ENCODE results near the gene SLC14A1. TPM values are rescaled to one million over a fixed set of nuclear protein-coding genes. Genes with fewer than 3 reads are reported as not detected.

Gene SLC14A1
- under 1 TPM; 0.26 to 0.74 TPM for total RNA-seq

- Mint-ChIP-seq H3K9me3 (no peaks in the 10 kb centered on the region), H3K4me1 (ENCODE audit: low read depth) (no peaks in the 10 kb centered on the region), H3K27ac (no peak within 1 kb of the TSS), H3K4me3 (no peak within 1 kb of the TSS), H3K27me3 (ENCODE audit: low read depth) (peaks cover 5% of the 10 kb centered on the region), H3K36me3 (ENCODE audit: low read depth) (no peaks in the 10 kb centered on the region)
- CTCF ChIA-PET: interaction anchor here (0.6 to 12.7 kb wide), 20 partner anchors 8 to 369 kb away, joined by 3 to 99 read pairs (median 4); no protein-coding TSS in a partner anchor
- intact Hi-C loops (cut with micrococcal nuclease): loop anchor here (1.0 to 10.0 kb wide), 7 partner anchors 33 to 350 kb away; no protein-coding TSS in a partner anchor
- DNase-seq: no peak
Observed at GRCh38 chr18:45723567-45724355, at the start of gene SLC14A1. Gene SLC14A1, plus strand, starts transcription at chr18:45724181. Its CDS starts 6,140 bp downstream, at chr18:45730321.

DNA sequence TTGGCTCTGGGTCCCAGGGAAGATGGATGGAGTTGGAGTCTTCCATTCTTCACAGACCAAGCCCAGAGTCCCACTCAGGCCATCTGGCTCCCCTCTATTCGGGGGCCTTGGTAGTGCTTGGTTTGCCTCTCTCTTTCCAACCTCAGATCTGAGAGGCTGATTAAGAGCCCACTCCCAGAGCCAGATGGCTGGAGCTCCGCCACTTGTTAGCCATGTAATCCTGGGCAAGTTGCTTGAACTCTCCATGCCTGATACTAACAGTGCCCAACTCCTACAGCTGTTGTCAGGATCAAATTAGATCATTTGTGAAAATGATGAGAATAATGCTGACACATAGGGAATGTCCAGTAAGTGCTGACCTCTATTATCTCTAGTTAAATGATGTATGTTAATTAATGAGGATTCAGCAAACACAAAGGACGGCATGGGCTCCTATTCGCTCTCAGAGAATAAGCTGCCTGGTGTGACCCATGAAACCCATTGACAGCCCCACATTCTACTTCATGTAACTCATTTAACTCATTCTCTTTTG, 46.6 kb upstream of the SLC14A1 start:
- Mint-ChIP-seq H3K4me3 (no peak overlapping the region), H3K9me3 (no peaks in the 10 kb centered on the region), H3K27me3 (ENCODE audit: low read depth) (no peaks in the 10 kb centered on the region), H3K27ac (no peak overlapping the region), H3K36me3 (ENCODE audit: low read depth) (no peaks in the 10 kb centered on the region), H3K4me1 (ENCODE audit: low read depth) (peaks cover 3% of the 10 kb centered on the region)
- intact Hi-C loops (cut with micrococcal nuclease): no loop called here
- CTCF ChIA-PET: interaction anchor here (2.0 to 2.2 kb wide), 2 partner anchors 12 to 202 kb away, joined by 6 to 20 read pairs; no protein-coding TSS in a partner anchor
- DNase-seq: no peak

DNA sequence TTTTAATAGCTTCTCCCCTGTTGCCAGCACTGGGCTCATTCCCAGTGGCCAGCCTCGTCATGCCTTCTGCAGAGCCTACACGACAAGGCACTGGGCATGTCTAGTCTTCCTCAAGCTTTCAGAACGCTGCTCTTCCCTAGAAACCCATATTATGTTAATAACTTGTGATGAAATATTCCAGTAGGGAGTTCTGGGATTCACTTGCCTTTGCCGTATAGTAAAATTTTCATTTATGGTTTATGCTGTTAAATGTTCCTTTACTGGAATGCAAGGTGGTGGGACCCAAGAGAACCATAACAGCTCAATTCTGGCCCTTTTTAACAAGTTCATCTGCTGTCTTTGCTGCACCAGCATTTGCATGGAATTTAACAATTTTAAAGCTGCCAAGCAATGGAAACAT, 45.5 kb upstream of the SLC14A1 start:
- Mint-ChIP-seq H3K36me3 (ENCODE audit: low read depth) (no peaks in the 10 kb centered on the region), H3K27me3 (ENCODE audit: low read depth) (no peaks in the 10 kb centered on the region), H3K4me3 (no peak overlapping the region), H3K4me1 (ENCODE audit: low read depth) (peaks cover 3% of the 10 kb centered on the region), H3K27ac (no peak overlapping the region), H3K9me3 (no peaks in the 10 kb centered on the region)
- no peak for DNase-seq
- CTCF ChIA-PET: interaction anchor here (1.1 to 2.2 kb wide), 4 partner anchors 13 to 393 kb away, joined by 3 to 20 read pairs (median 5); no protein-coding TSS in a partner anchor
- intact Hi-C loops (cut with micrococcal nuclease): no loop called here

DNA sequence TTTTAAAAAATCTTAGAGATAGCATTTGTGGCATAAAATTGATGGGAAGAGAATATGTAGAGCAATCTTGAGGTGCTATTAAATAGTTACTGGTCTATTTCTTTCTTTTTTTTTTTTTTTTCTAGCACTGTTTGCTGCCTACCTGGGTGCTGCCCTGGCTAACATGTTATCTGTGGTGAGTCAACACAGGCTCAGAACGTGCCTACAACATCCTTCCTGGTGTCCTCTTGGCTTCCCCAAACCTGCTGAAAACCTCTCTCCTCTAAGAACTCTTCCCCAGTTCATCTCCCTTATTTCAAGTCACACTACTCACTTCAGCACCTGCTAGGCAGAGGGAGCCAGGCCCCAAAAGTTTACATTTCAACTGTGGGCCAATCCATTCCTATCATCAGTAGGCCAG, 45.1 kb upstream of the SLC14A1 start:
- Mint-ChIP-seq H3K9me3 (no peaks in the 10 kb centered on the region), H3K27me3 (ENCODE audit: low read depth) (no peaks in the 10 kb centered on the region), H3K27ac (no peak overlapping the region), H3K36me3 (ENCODE audit: low read depth) (no peaks in the 10 kb centered on the region), H3K4me3 (no peak overlapping the region), H3K4me1 (ENCODE audit: low read depth) (peaks cover 3% of the 10 kb centered on the region)
- no peak for DNase-seq
- CTCF ChIA-PET: interaction anchor here (1.1 to 2.2 kb wide), 3 partner anchors 13 to 392 kb away, joined by 3 to 20 read pairs (median 4); no protein-coding TSS in a partner anchor
- intact Hi-C loops (cut with micrococcal nuclease): no loop called here

GRCh38 chr18:45680066-45680690, 43.8 kb upstream of the SLC14A1 start:
- H3K4me1 Mint-ChIP-seq (ENCODE audit: low read depth): peaks cover 12% of the 10 kb centered on the region
- H3K36me3 Mint-ChIP-seq (ENCODE audit: low read depth): no peaks in the 10 kb centered on the region
- H3K9me3 Mint-ChIP-seq: no peaks in the 10 kb centered on the region
- H3K4me3 Mint-ChIP-seq: no peak overlapping the region
- CTCF ChIA-PET: no interaction called here
- DNase-seq: no peak
- H3K27me3 Mint-ChIP-seq (ENCODE audit: low read depth): peaks cover 2% of the 10 kb centered on the region
- H3K27ac Mint-ChIP-seq: no peak overlapping the region
- intact Hi-C loops (cut with micrococcal nuclease): no loop called here

GRCh38 chr18:45682181-45682580, 41.8 kb upstream of the SLC14A1 start:
- Mint-ChIP-seq H3K9me3 (no peaks in the 10 kb centered on the region), H3K27ac (no peak overlapping the region), H3K27me3 (ENCODE audit: low read depth) (peaks cover 2% of the 10 kb centered on the region), H3K4me3 (no peak overlapping the region), H3K4me1 (ENCODE audit: low read depth) (peaks cover 31% of the 10 kb centered on the region), H3K36me3 (ENCODE audit: low read depth) (no peaks in the 10 kb centered on the region)
- CTCF ChIA-PET: no interaction called here
- no peak for DNase-seq
- intact Hi-C loops (cut with micrococcal nuclease): no loop called here

- no peak overlapping the region for H3K27ac Mint-ChIP-seq
- H3K9me3 Mint-ChIP-seq: no peaks in the 10 kb centered on the region
- intact Hi-C loops (cut with micrococcal nuclease): no loop called here
- peaks cover 2% of the 10 kb centered on the region for H3K27me3 Mint-ChIP-seq (ENCODE audit: low read depth)
- H3K4me3 Mint-ChIP-seq: no peak overlapping the region
- DNase-seq: no peak
- H3K36me3 Mint-ChIP-seq (ENCODE audit: low read depth): no peaks in the 10 kb centered on the region
- CTCF ChIA-PET: interaction anchor here (2.4 kb wide), 1 partner anchor 195 kb away, joined by 8 read pairs; no protein-coding TSS in a partner anchor
- H3K4me1 Mint-ChIP-seq (ENCODE audit: low read depth): peaks cover 50% of the 10 kb centered on the region
Observed at GRCh38 chr18:45684341-45685115, 39.5 kb upstream of the SLC14A1 start.

DNA sequence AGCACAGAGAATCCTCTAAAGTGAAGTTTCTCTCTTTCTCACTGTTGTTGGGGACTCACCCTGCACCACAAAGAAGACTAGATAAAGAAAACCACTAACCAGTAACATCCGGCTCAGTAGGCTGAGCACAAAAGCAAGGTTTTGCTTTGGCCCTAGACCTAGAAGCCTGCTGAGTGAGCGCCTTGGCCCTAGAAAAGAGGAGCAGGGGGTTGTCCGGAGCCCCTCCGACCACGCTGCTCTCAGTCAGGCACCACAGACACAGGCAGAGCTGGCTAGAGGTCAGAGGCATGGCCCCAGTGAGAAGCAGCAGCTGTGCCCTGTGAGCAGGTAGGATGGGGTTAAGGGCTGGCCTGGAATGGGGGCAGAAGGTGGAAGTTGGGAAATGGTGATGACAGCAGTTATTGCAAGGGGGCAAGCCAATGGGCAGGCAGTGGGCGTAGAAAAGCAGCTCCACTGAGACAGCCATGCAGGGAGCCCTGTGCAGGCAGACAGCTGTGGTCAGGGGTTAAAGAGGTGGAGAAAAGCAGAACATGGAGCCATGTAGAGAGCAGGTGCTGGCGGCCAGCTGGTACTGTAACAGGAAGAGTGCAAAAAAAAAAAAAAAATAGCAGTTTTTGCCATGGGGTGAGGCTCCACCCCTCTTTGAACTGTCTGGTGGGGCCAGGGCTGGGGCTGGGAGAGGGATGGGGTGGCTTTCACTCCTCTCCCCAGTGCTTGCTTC, 36.9 kb upstream of the SLC14A1 start:
- DNase-seq: peak; percentile 72
- Mint-ChIP-seq H3K36me3 (ENCODE audit: low read depth) (no peaks in the 10 kb centered on the region), H3K9me3 (no peaks in the 10 kb centered on the region), H3K27ac (peak overlapping the region; percentile 57), H3K4me3 (peak overlapping the region; percentile 69), H3K4me1 (ENCODE audit: low read depth) (peaks cover 54% of the 10 kb centered on the region), H3K27me3 (ENCODE audit: low read depth) (peaks cover 2% of the 10 kb centered on the region)
- CTCF ChIA-PET: interaction anchor here (0.8 to 8.5 kb wide), 12 partner anchors 11 to 387 kb away, joined by 3 to 159 read pairs (median 4); no protein-coding TSS in a partner anchor
- intact Hi-C loops (cut with micrococcal nuclease): loop anchor here (1.0 to 2.0 kb wide), 4 partner anchors 17 to 280 kb away; partner anchors contain the start of gene EPG5

GRCh38 chr18:45687621-45688020, 36.4 kb upstream of the SLC14A1 start:
- Mint-ChIP-seq H3K27ac (peak overlapping the region; percentile 23), H3K4me1 (ENCODE audit: low read depth) (peaks cover 54% of the 10 kb centered on the region), H3K9me3 (no peaks in the 10 kb centered on the region), H3K4me3 (peak overlapping the region; percentile 32), H3K36me3 (ENCODE audit: low read depth) (no peaks in the 10 kb centered on the region), H3K27me3 (ENCODE audit: low read depth) (peaks cover 2% of the 10 kb centered on the region)
- CTCF ChIA-PET: interaction anchor here (0.8 to 8.5 kb wide), 12 partner anchors 12 to 386 kb away, joined by 3 to 159 read pairs (median 5); no protein-coding TSS in a partner anchor
- intact Hi-C loops (cut with micrococcal nuclease): loop anchor here (2.0 kb wide), 2 partner anchors 67 to 279 kb away; partner anchors contain the start of gene EPG5
- peak; percentile 28 for DNase-seq

GRCh38 chr18:45688113-45688512, 35.9 kb upstream of the SLC14A1 start:
- no peaks in the 10 kb centered on the region for H3K36me3 Mint-ChIP-seq (ENCODE audit: low read depth)
- peaks cover 54% of the 10 kb centered on the region for H3K4me1 Mint-ChIP-seq (ENCODE audit: low read depth)
- intact Hi-C loops (cut with micrococcal nuclease): no loop called here
- CTCF ChIA-PET: interaction anchor here (0.6 to 8.5 kb wide), 12 partner anchors 12 to 385 kb away, joined by 3 to 159 read pairs (median 4); no protein-coding TSS in a partner anchor
- H3K4me3 Mint-ChIP-seq: peak overlapping the region; percentile 7
- peaks cover 2% of the 10 kb centered on the region for H3K27me3 Mint-ChIP-seq (ENCODE audit: low read depth)
- no peaks in the 10 kb centered on the region for H3K9me3 Mint-ChIP-seq
- DNase-seq: peak; percentile 52
- peak overlapping the region; percentile 4 for H3K27ac Mint-ChIP-seq

GRCh38 chr18:45688833-45689232, 35.1 kb upstream of the SLC14A1 start:
- intact Hi-C loops (cut with micrococcal nuclease): loop anchor here (1.0 kb wide), 1 partner anchor 24 kb away; no protein-coding TSS in a partner anchor
- Mint-ChIP-seq H3K27ac (peak overlapping the region; percentile 4), H3K36me3 (ENCODE audit: low read depth) (peaks cover 2% of the 10 kb centered on the region), H3K4me3 (peak overlapping the region; percentile 7), H3K4me1 (ENCODE audit: low read depth) (peaks cover 54% of the 10 kb centered on the region), H3K27me3 (ENCODE audit: low read depth) (peaks cover 2% of the 10 kb centered on the region), H3K9me3 (no peaks in the 10 kb centered on the region)
- CTCF ChIA-PET: interaction anchor here (0.6 to 8.5 kb wide), 8 partner anchors 19 to 384 kb away, joined by 3 to 159 read pairs (median 10); partner anchors contain the start of gene SLC14A1
- DNase-seq: peak; percentile 94

Measured in activated naive CD4-positive, alpha-beta T cell treated with anti-CD3 and anti-CD28 coated beads for 36 hours (primary cell).